HepG2 (cell line): ENCODE data around the gene ZDHHC13. TPM values are rescaled to one million over a fixed set of nuclear protein-coding genes. Genes with fewer than 3 reads are reported as not detected.

ENCODE experiments used
- ATAC-seq: fragments of 200-7000 bp; cut with Tn5 transposase; 3 replicates; pipeline ENCODE4 v1.9.1; 2020; ENCODE audit warnings: mild to moderate bottlenecking, moderate library complexity
- BruUV-seq: library from RNA; stranded (reverse); fragments of 400-500 nt; replicated peaks from 2 replicates; lab custom pipeline; 2021; lab: Mats Ljungman, UMichigan
- CTCF ChIA-PET: fragments of 300-600 bp; formaldehyde crosslinking; extraction: SDS; loops from one replicate; lab custom pipeline; 2021; ENCODE audit warnings: low total read pairs, inconsistent platforms, low intra/inter-chr PET ratio; lab: Yijun Ruan, JAX
- POLR2A ChIA-PET: fragments of 350-600 bp; sonication (Branson Sonifier 250); formaldehyde crosslinking; loops from one replicate; lab custom pipeline; 2020; ENCODE audit warnings: antibody characterized with exemption, inconsistent platforms; lab: Yijun Ruan, JAX
- DNase-seq: peaks from one replicate; pipeline ENCODE4 v3.0.0-alpha.2; 2015; ENCODE audit warnings: low spot score
- FAIRE-seq: peaks from 3 replicates; lab custom pipeline; 2011; peaks lifted over from hg19 to GRCh38; lab: Jason Lieb, UNC
- H2AFZ ChIP-seq: one replicate; pipeline ENCODE4 v1.6.1; 2011; ENCODE audit warnings: low read length, inconsistent platforms
- H3K27ac ChIP-seq: fragments of 300-600 bp; 3 replicates; pipeline ENCODE4 v1.8.0; 2011; ENCODE audit warnings: mixed run types, mild to moderate bottlenecking, mixed read lengths, low read length, inconsistent platforms; ENCODE audit not compliant: insufficient read depth; ENCODE audit errors: extremely low read length
- H3K27me3 ChIP-seq, 2 experiments: fragments of 200-600 bp in 1 of 2; 2 replicates in 1 of 2; 3 replicates in 1 of 2; pipeline versions ENCODE4 v1.6.0 to v1.8.0; 2011; ENCODE audit warnings: low read length in 2 of 2, mild to moderate bottlenecking in 2 of 2, moderate library complexity in 2 of 2, inconsistent platforms in 1 of 2; ENCODE audit not compliant: insufficient read depth in 2 of 2, control insufficient read depth in 1 of 2
- H3K36me3 ChIP-seq, 2 experiments: fragments of 200-600 bp in 1 of 2; replicated peaks in 1 of 2; 2 replicates in 1 of 2; 3 replicates in 1 of 2; pipeline versions ENCODE4 v1.5.1 to v1.8.0; 2011; ENCODE audit warnings: low read length in 2 of 2, inconsistent platforms in 1 of 2; ENCODE audit not compliant: insufficient read depth in 2 of 2, control insufficient read depth in 1 of 2
- H3K4me1 ChIP-seq: 2 replicates; pipeline ENCODE4 v1.5.1; 2012; ENCODE audit warnings: low read length, inconsistent platforms; ENCODE audit not compliant: insufficient read depth
- H3K4me2 ChIP-seq: 2 replicates; pipeline ENCODE4 v1.6.0; 2011; ENCODE audit warnings: low read depth, low read length, inconsistent platforms
- H3K4me3 ChIP-seq, 3 experiments: fragments of 200-600 bp in 1 of 3; sonication (generic), shearing (Covaris generic) in 1 of 3; replicated peaks in 1 of 3; 2 replicates each; pipeline ENCODE4 v1.5.1; 2011 to 2016; ENCODE audit warnings: low read length in 3 of 3, inconsistent platforms in 2 of 3, low read depth in 2 of 3, mild to moderate bottlenecking in 2 of 3, control low read depth in 1 of 3, mixed read lengths in 1 of 3; ENCODE audit not compliant: insufficient read depth in 1 of 3
- H3K79me2 ChIP-seq: one replicate; pipeline ENCODE4 v1.6.1; 2011; ENCODE audit warnings: low read length, inconsistent platforms; ENCODE audit not compliant: insufficient read depth
- H3K9ac ChIP-seq: 2 replicates; pipeline ENCODE4 v1.6.0; 2011; ENCODE audit warnings: mild to moderate bottlenecking, low read depth, low read length, inconsistent platforms; ENCODE audit not compliant: insufficient read depth
- H3K9me3 ChIP-seq: 2 replicates; pipeline ENCODE4 v1.5.1; 2012; ENCODE audit warnings: mild to moderate bottlenecking, low read length
- H4K20me1 ChIP-seq: 2 replicates; pipeline ENCODE4 v1.6.0; 2011; ENCODE audit warnings: inconsistent platforms, mild to moderate bottlenecking, low read length, moderate library complexity; ENCODE audit not compliant: insufficient read depth
- ASH2L ChIP-seq: fragments of 300-600, 200-600 bp; sonication (generic); IDR thresholded peaks from 2 replicates; pipeline ENCODE4 v1.7.0; 2017; ENCODE audit warnings: low read depth, mild to moderate bottlenecking, moderate library complexity, mixed read lengths, low read length; ENCODE audit not compliant: insufficient read length
- CBX1 ChIP-seq: IDR thresholded peaks from one replicate; pipeline ENCODE4 v1.6.1; 2016; ENCODE audit warnings: antibody characterized with exemption, low read depth
- ELF1 ChIP-seq: sonication (generic); formaldehyde crosslinking; IDR thresholded peaks from 2 replicates; pipeline ENCODE4 v1.4.0; 2020; ENCODE audit warnings: missing genetic modification reagents
- FOXK1 ChIP-seq: sonication (generic); formaldehyde crosslinking; IDR thresholded peaks from 2 replicates; pipeline ENCODE4 v1.4.0; 2020; ENCODE audit warnings: low read depth, missing genetic modification reagents, borderline replicate concordance
- KMT2A ChIP-seq: sonication (generic); formaldehyde crosslinking; IDR thresholded peaks from 2 replicates; pipeline ENCODE4 v1.4.0; 2020; ENCODE audit warnings: missing genetic modification reagents
- NFE2L2 ChIP-seq: fragments of 150-350 bp; IDR thresholded peaks from 2 replicates; pipeline ENCODE4 v1.6.1; 2014; ENCODE audit warnings: low read length
- SETDB1 ChIP-seq: sonication (generic); formaldehyde crosslinking; IDR thresholded peaks from 2 replicates; pipeline ENCODE4 v1.5.1; 2020; ENCODE audit warnings: missing genetic modification reagents, mild to moderate bottlenecking, borderline replicate concordance
- SNAI1 ChIP-seq: sonication (generic); formaldehyde crosslinking; IDR thresholded peaks from 2 replicates; pipeline ENCODE4 v1.5.0; 2020; ENCODE audit warnings: mild to moderate bottlenecking, missing genetic modification reagents, borderline replicate concordance
- TCF7L2 ChIP-seq: IDR thresholded peaks from 2 replicates; pipeline ENCODE4 v1.6.1; 2011; ENCODE audit warnings: mild to moderate bottlenecking, low read depth, low read length, moderate library complexity
- ZFYVE20 ChIP-seq: sonication (generic); formaldehyde crosslinking; IDR thresholded peaks from 2 replicates; pipeline ENCODE4 v1.8.0; 2023; ENCODE audit warnings: low read depth, mild to moderate bottlenecking, moderate library complexity, missing genetic modification reagents, borderline replicate concordance
- ZNF317 ChIP-seq: sonication (generic); formaldehyde crosslinking; IDR thresholded peaks from 2 replicates; pipeline ENCODE4 v1.5.0; 2020; ENCODE audit warnings: mild to moderate bottlenecking, missing genetic modification reagents
- ZNF7 ChIP-seq: IDR thresholded peaks from 2 replicates; pipeline ENCODE4 v1.6.1; 2016; ENCODE audit warnings: missing biosample characterization, missing genetic modification reagents
- WGBS: methylation state at CpG from one replicate; pipeline ENCODE4 v1.1.6; 2017; ENCODE audit warnings: low lambda C conversion rate; 5-methylcytosine and 5-hydroxymethylcytosine counted together
- in situ Hi-C: cut with HindIII; loops from 2 replicates; pipeline ENCODE4 v1.10.0; 2017; ENCODE audit warnings: low pct_unique_long_range_greater_than_20kb; ENCODE audit not compliant: extremely low pct_ligation_motif_present
- intact Hi-C: fragments of 100-400 bp; cut with micrococcal nuclease; formaldehyde crosslinking; loops from one replicate; pipeline ENCODE4 v1.10.0; 2022; ENCODE audit not compliant: unreplicated experiment
- polyA plus RNA-seq, 8 experiments: library from polyadenylated mRNA; depleted of rRNA in 3 of 8; stranded (reverse) in 7 of 8; unstranded in 1 of 8; fragments of >200 nt; fragmentation: Illumina TruSeq in 4 of 8; extraction: Trizol in 4 of 8; gene quantifications; 2 replicates each; pipeline versions ENCODE4 v1.2.1 to v1.2.3, GENCODE V29; 2011 to 2016; ENCODE audit warnings: low read depth in 4 of 8, missing spikeins in 1 of 8, mixed read lengths in 1 of 8; ENCODE audit not compliant: insufficient read depth in 1 of 8
- total RNA-seq, 5 experiments: library from RNA; depleted of rRNA; stranded (reverse); fragments of >200 nt; fragmentation: Illumina TruSeq; extraction: Trizol; gene quantifications; 2 replicates each; pipeline ENCODE4 v1.2.3, GENCODE V29; 2016; ENCODE audit warnings: low read depth in 1 of 5
- TF ChIP-seq, protein P1 (sequence below): sonication (generic); formaldehyde crosslinking; IDR thresholded peaks from 2 replicates; pipeline ENCODE4 v1.4.0; 2020; ENCODE audit warnings: mild to moderate bottlenecking, missing genetic modification reagents
- TF ChIP-seq, protein P2 (sequence below): sonication (generic); formaldehyde crosslinking; IDR thresholded peaks from 2 replicates; pipeline ENCODE4 v1.9.0; 2022; ENCODE audit warnings: missing genetic modification reagents, mild to moderate bottlenecking, borderline replicate concordance
- TF ChIP-seq, protein P3 (sequence below): sonication (generic); formaldehyde crosslinking; IDR thresholded peaks from 2 replicates; pipeline ENCODE4 v1.4.0; 2020; ENCODE audit warnings: missing genetic modification reagents

The ZDHHC13 gene
- total and polyA plus RNA-seq, 2 of the 13 experiments (the other 11 are each of a cell fraction or from before 2014, with no cell fraction given): 10.9 to 11.8 TPM

DNA sequence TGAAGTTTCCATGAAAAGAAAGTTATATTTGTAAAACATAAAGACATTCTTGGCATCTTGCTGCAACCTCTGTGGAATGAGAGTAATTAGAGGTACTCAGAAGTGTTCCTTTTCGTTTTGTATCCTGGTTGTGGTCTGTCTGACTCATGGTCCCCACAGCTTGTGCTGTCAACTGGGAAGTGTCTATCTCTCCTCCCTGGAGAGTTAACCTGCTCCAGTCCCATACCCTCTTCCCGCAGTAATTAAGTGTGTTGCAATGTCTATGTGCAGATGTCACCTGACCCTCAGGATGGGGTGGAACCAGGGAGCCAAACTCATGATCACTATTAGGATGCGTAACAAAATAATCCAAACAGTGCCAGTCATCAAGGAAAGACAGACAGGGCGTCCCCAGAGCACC, 23.0 kb upstream of the ZDHHC13 start:
- DNase-seq (no peak), ATAC-seq (no peak), FAIRE-seq (no peak)
- Histone ChIP-seq H3K4me3 (no peak overlapping the region), H3K4me1 (no peaks in the 10 kb centered on the region), H3K27me3 (peaks cover 0 to 10% of the 10 kb centered on the region in 2 experiments; a peak in 2 of 5 replicates), H3K27ac (no peak overlapping the region), H3K79me2 (no peaks in the 10 kb centered on the region), H4K20me1 (no peaks in the 10 kb centered on the region), H3K9ac (no peak overlapping the region), H3K9me3 (no peaks in the 10 kb centered on the region), H3K4me2 (no peak overlapping the region), H2AFZ (no peak overlapping the region), H3K36me3 (no peaks in the 10 kb centered on the region)
- TF ChIP-seq ASH2L (no peak), TCF7L2 (no peak), FOXK1 (CRISPR knock-in tag) (no peak), ZNF7 (no peak), NFE2L2 (no peak), SETDB1 (CRISPR knock-in tag) (no peak), CBX1 (no peak), KMT2A (no peak), ZNF317 (no peak), ZFYVE20 (CRISPR knock-in tag) (no peak), SNAI1 (CRISPR knock-in tag) (no peak), ELF1 (CRISPR knock-in tag) (no peak)
- TF ChIP-seq, protein P1, sequence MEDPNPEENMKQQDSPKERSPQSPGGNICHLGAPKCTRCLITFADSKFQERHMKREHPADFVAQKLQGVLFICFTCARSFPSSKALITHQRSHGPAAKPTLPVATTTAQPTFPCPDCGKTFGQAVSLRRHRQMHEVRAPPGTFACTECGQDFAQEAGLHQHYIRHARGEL (CRISPR knock-in tag): no peak
- TF ChIP-seq, protein P2, sequence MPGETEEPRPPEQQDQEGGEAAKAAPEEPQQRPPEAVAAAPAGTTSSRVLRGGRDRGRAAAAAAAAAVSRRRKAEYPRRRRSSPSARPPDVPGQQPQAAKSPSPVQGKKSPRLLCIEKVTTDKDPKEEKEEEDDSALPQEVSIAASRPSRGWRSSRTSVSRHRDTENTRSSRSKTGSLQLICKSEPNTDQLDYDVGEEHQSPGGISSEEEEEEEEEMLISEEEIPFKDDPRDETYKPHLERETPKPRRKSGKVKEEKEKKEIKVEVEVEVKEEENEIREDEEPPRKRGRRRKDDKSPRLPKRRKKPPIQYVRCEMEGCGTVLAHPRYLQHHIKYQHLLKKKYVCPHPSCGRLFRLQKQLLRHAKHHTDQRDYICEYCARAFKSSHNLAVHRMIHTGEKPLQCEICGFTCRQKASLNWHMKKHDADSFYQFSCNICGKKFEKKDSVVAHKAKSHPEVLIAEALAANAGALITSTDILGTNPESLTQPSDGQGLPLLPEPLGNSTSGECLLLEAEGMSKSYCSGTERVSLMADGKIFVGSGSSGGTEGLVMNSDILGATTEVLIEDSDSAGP (CRISPR knock-in tag): no peak
- TF ChIP-seq, protein P3, sequence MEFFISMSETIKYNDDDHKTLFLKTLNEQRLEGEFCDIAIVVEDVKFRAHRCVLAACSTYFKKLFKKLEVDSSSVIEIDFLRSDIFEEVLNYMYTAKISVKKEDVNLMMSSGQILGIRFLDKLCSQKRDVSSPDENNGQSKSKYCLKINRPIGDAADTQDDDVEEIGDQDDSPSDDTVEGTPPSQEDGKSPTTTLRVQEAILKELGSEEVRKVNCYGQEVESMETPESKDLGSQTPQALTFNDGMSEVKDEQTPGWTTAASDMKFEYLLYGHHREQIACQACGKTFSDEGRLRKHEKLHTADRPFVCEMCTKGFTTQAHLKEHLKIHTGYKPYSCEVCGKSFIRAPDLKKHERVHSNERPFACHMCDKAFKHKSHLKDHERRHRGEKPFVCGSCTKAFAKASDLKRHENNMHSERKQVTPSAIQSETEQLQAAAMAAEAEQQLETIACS (CRISPR knock-in tag): no peak
- ChIA-PET POLR2A (no interaction called here), CTCF (no interaction called here)
- WGBS: 0% methylated on average over 4 of the region's 4 CpGs
- BruUV-seq: no TSS peak
- intact Hi-C loops (no loop called here), in situ Hi-C loops (no loop called here)
